Activated T-helper 2 cell treated with anti-CD3 and anti-CD28 coated beads, Interferon-gamma antibody, Interleukin-2, Interleukin-4, amounts not matched to agents 10 μg/mL and 5 μg/mL and 100 μg/mL, durations not matched to agents 14 hours and 24 hours and 36 hours (primary cell): ENCODE measurements around the gene DNAI4. TPM values are rescaled to one million over a fixed set of nuclear protein-coding genes. Genes with fewer than 3 reads are reported as not detected.
"Not testable (repeated sequence)": the region's sequence is repeated elsewhere in the genome, so short reads cannot be mapped to it uniquely, and the experiment has no call there.

Experiments
- DNase-seq: peaks from one replicate; pipeline ENCODE4 v3.0.0; 2021; ENCODE audit warnings: low spot score
- H3K27ac Mint-ChIP-seq: one replicate; pipeline ENCODE4 v1.8.0; 2021; ENCODE audit warnings: mixed read lengths
- H3K27me3 Mint-ChIP-seq: one replicate; pipeline ENCODE4 v1.8.0; 2021; ENCODE audit warnings: low read depth, mixed read lengths
- H3K36me3 Mint-ChIP-seq: one replicate; pipeline ENCODE4 v1.8.0; 2021; ENCODE audit warnings: low read depth, mixed read lengths
- H3K4me1 Mint-ChIP-seq: one replicate; pipeline ENCODE4 v1.8.0; 2021; ENCODE audit warnings: low read depth, mixed read lengths
- H3K4me3 Mint-ChIP-seq: one replicate; pipeline ENCODE4 v1.8.0; 2021; ENCODE audit warnings: low read depth, mild to moderate bottlenecking, moderate library complexity, mixed read lengths
- H3K9me3 Mint-ChIP-seq: one replicate; pipeline ENCODE4 v1.8.0; 2021; ENCODE audit warnings: mixed read lengths
- intact Hi-C: fragments of 100-400 bp; cut with micrococcal nuclease; formaldehyde crosslinking; loops from one replicate; pipeline ENCODE4 v1.15.1; 2023
- total RNA-seq: library from RNA; stranded (reverse); gene quantifications from 2 replicates; pipeline ENCODE4 v1.2.3, GENCODE V29; 2022

Gene DNAI4
- 0.90 and 1.7 TPM in 2 replicates for total RNA-seq

GRCh38 chr1:66924756-66925557 is at the start of gene DNAI4, which contains the start of gene MIER1:
TSS of gene DNAI4 (minus strand) at chr1:66924856. CDS start at chr1:66924831, 25 bp downstream.
TSS of gene MIER1 (plus strand) at chr1:66924990. CDS start at chr1:66925029, 39 bp downstream.
- Mint-ChIP-seq H3K4me1 (peaks cover 44% of the 10 kb centered on the region), H3K27me3 (no peaks in the 10 kb centered on the region), H3K36me3 (peaks cover 11% of the 10 kb centered on the region), H3K27ac (peak within 1 kb of the TSS; percentile 94), H3K9me3 (no peaks in the 10 kb centered on the region), H3K4me3 (peak within 1 kb of the TSS; percentile 92)
- peak; percentile 97 for DNase-seq
- intact Hi-C loops: loop anchor here (2.0 kb wide), 1 partner anchor 160 kb away; no protein-coding TSS in a partner anchor

GRCh38 chr1:66968574-66968973 is 43.9 kb upstream of the DNAI4 start:
- no peak for DNase-seq
- intact Hi-C loops: no loop called here
- Mint-ChIP-seq H3K27me3 (no peaks in the 10 kb centered on the region), H3K27ac (no peak overlapping the region), H3K9me3 (peaks cover 18% of the 10 kb centered on the region), H3K36me3 (peaks cover 80% of the 10 kb centered on the region), H3K4me3 (no peak overlapping the region), H3K4me1 (peaks cover 21% of the 10 kb centered on the region)

GRCh38 chr1:66966188-66966873 is 41.7 kb upstream of the DNAI4 start:
- peaks cover 21% of the 10 kb centered on the region for H3K4me1 Mint-ChIP-seq
- DNase-seq, intact Hi-C loops, H3K27me3 Mint-ChIP-seq, H3K27ac Mint-ChIP-seq, H3K4me3 Mint-ChIP-seq: not testable (repeated sequence)
- peaks cover 82% of the 10 kb centered on the region for H3K36me3 Mint-ChIP-seq
- H3K9me3 Mint-ChIP-seq: peaks cover 18% of the 10 kb centered on the region

- Mint-ChIP-seq H3K4me1 (peaks cover 20% of the 10 kb centered on the region), H3K36me3 (peaks cover 80% of the 10 kb centered on the region)
Measured at GRCh38 chr1:66957938-66958337, 33.3 kb upstream of the DNAI4 start.

GRCh38 chr1:66954208-66954607 is 29.6 kb upstream of the DNAI4 start:
- peak overlapping the region; percentile 4 for H3K27ac Mint-ChIP-seq

More at GRCh38 chr1:66957938-66958337, 33.3 kb upstream of the DNAI4 start:
- H3K27ac Mint-ChIP-seq: no peak overlapping the region
- intact Hi-C loops: no loop called here
- no peak for DNase-seq
- H3K4me3 Mint-ChIP-seq: no peak overlapping the region
- no peaks in the 10 kb centered on the region for H3K27me3 Mint-ChIP-seq
- no peaks in the 10 kb centered on the region for H3K9me3 Mint-ChIP-seq

GRCh38 chr1:66951513-66951912 is 26.9 kb upstream of the DNAI4 start:
- peaks cover 77% of the 10 kb centered on the region for H3K36me3 Mint-ChIP-seq

More at GRCh38 chr1:66954208-66954607, 29.6 kb upstream of the DNAI4 start:
- intact Hi-C loops: no loop called here
- no peak overlapping the region for H3K4me3 Mint-ChIP-seq
- no peaks in the 10 kb centered on the region for H3K9me3 Mint-ChIP-seq
- no peak for DNase-seq
- H3K36me3 Mint-ChIP-seq: peaks cover 74% of the 10 kb centered on the region
- H3K4me1 Mint-ChIP-seq: peaks cover 9% of the 10 kb centered on the region
- no peaks in the 10 kb centered on the region for H3K27me3 Mint-ChIP-seq

GRCh38 chr1:66947267-66947666 is 22.6 kb upstream of the DNAI4 start:
- no peak for DNase-seq
- intact Hi-C loops: no loop called here
- Mint-ChIP-seq H3K4me3 (no peak overlapping the region), H3K27ac (peak overlapping the region; percentile 36), H3K4me1 (peaks cover 20% of the 10 kb centered on the region), H3K27me3 (no peaks in the 10 kb centered on the region), H3K36me3 (peaks cover 56% of the 10 kb centered on the region), H3K9me3 (no peaks in the 10 kb centered on the region)

More at GRCh38 chr1:66951513-66951912, 26.9 kb upstream of the DNAI4 start:
- no peak for DNase-seq
- Mint-ChIP-seq H3K27me3 (no peaks in the 10 kb centered on the region), H3K27ac (no peak overlapping the region), H3K4me1 (peaks cover 15% of the 10 kb centered on the region), H3K4me3 (no peak overlapping the region), H3K9me3 (no peaks in the 10 kb centered on the region)
- intact Hi-C loops: no loop called here

- Mint-ChIP-seq H3K9me3 (no peaks in the 10 kb centered on the region), H3K4me1 (peaks cover 31% of the 10 kb centered on the region), H3K36me3 (peaks cover 58% of the 10 kb centered on the region), H3K4me3 (no peak overlapping the region), H3K27me3 (no peaks in the 10 kb centered on the region), H3K27ac (no peak overlapping the region)
- intact Hi-C loops: no loop called here
- no peak for DNase-seq
Measured at GRCh38 chr1:66945316-66945715, 20.7 kb upstream of the DNAI4 start.

GRCh38 chr1:66944330-66945274 is 19.9 kb upstream of the DNAI4 start:
- H3K36me3 Mint-ChIP-seq: peaks cover 63% of the 10 kb centered on the region
- no peak overlapping the region for H3K4me3 Mint-ChIP-seq
- intact Hi-C loops: no loop called here
- peaks cover 37% of the 10 kb centered on the region for H3K4me1 Mint-ChIP-seq
- no peaks in the 10 kb centered on the region for H3K9me3 Mint-ChIP-seq
- no peak for DNase-seq
- no peaks in the 10 kb centered on the region for H3K27me3 Mint-ChIP-seq
- H3K27ac Mint-ChIP-seq: no peak overlapping the region

- peaks cover 45% of the 10 kb centered on the region for H3K4me1 Mint-ChIP-seq
- no peak overlapping the region for H3K4me3 Mint-ChIP-seq
- intact Hi-C loops: no loop called here
- no peak for DNase-seq
- no peaks in the 10 kb centered on the region for H3K9me3 Mint-ChIP-seq
- no peak overlapping the region for H3K27ac Mint-ChIP-seq
- H3K36me3 Mint-ChIP-seq: peaks cover 57% of the 10 kb centered on the region
- no peaks in the 10 kb centered on the region for H3K27me3 Mint-ChIP-seq
Measured at GRCh38 chr1:66943361-66943969, 18.8 kb upstream of the DNAI4 start.

GRCh38 chr1:66940981-66941380 is 16.3 kb upstream of the DNAI4 start:
- H3K36me3 Mint-ChIP-seq: peaks cover 37% of the 10 kb centered on the region
- intact Hi-C loops: no loop called here
- H3K9me3 Mint-ChIP-seq: no peaks in the 10 kb centered on the region
- DNase-seq: no peak
- no peak overlapping the region for H3K4me3 Mint-ChIP-seq
- H3K27ac Mint-ChIP-seq: no peak overlapping the region
- peaks cover 50% of the 10 kb centered on the region for H3K4me1 Mint-ChIP-seq
- H3K27me3 Mint-ChIP-seq: no peaks in the 10 kb centered on the region

GRCh38 chr1:66938613-66939012 is 14.0 kb upstream of the DNAI4 start:
- Mint-ChIP-seq H3K4me3 (no peak overlapping the region), H3K9me3 (no peaks in the 10 kb centered on the region), H3K4me1 (peaks cover 62% of the 10 kb centered on the region), H3K27me3 (no peaks in the 10 kb centered on the region), H3K27ac (no peak overlapping the region), H3K36me3 (peaks cover 40% of the 10 kb centered on the region)
- no peak for DNase-seq
- intact Hi-C loops: loop anchor here (10.0 kb wide), 1 partner anchor 366 kb away; the partner anchor contains the start of gene IL12RB2
